SK-N-SH treated with all-trans-retinoic acid at 6 μM for 48 hours (cell line): ENCODE data around the gene MAP2K4.

ENCODE experiments used
- ARNTL ChIP-seq: fragments of 450-650 bp; formaldehyde crosslinking; IDR thresholded peaks from 2 replicates; pipeline ENCODE4 v1.5.0; 2020; ENCODE audit warnings: low read depth, mild to moderate bottlenecking, moderate library complexity, borderline replicate concordance
- CSDC2 ChIP-seq: fragments of 250-450 bp; sonication (Bioruptor Pico); IDR thresholded peaks from 2 replicates; pipeline ENCODE4 v1.5.0; 2020; ENCODE audit warnings: mild to moderate bottlenecking, moderate library complexity
- CSRNP3 ChIP-seq: fragments of 250-450 bp; sonication (Bioruptor Pico); IDR thresholded peaks from 2 replicates; pipeline ENCODE4 v1.5.1; 2021; ENCODE audit warnings: mild to moderate bottlenecking, moderate library complexity
- ESRRG ChIP-seq: fragments of 250-450 bp; sonication (Bioruptor Pico); IDR thresholded peaks from 2 replicates; pipeline ENCODE4 v1.6.1; 2021; ENCODE audit warnings: mild to moderate bottlenecking
- PATZ1 ChIP-seq: fragments of 250-450 bp; sonication (Bioruptor Pico); IDR thresholded peaks from 2 replicates; pipeline ENCODE4 v1.8.0; 2020; ENCODE audit warnings: mild to moderate bottlenecking, moderate library complexity, borderline replicate concordance
- SNAI2 ChIP-seq: fragments of 250-450 bp; sonication (Bioruptor Pico); IDR thresholded peaks from 2 replicates; pipeline ENCODE4 v1.5.0; 2020; ENCODE audit warnings: mild to moderate bottlenecking, moderate library complexity
- TCF4 ChIP-seq: fragments of 250-450 bp; sonication (Bioruptor Pico); IDR thresholded peaks from 2 replicates; pipeline ENCODE4 v1.8.0; 2021; ENCODE audit warnings: mild to moderate bottlenecking, moderate library complexity, borderline replicate concordance
- TOX ChIP-seq: fragments of 250-450 bp; sonication (Bioruptor Pico); IDR thresholded peaks from 2 replicates; pipeline ENCODE4 v1.8.0; 2021; ENCODE audit warnings: mild to moderate bottlenecking, moderate library complexity, borderline replicate concordance
- ZC3H10 ChIP-seq: fragments of 250-450 bp; sonication (Bioruptor Pico); IDR thresholded peaks from 2 replicates; pipeline ENCODE4 v1.5.1; 2021; ENCODE audit warnings: mild to moderate bottlenecking, moderate library complexity
- ZFP3 ChIP-seq: fragments of 250-450 bp; sonication (Bioruptor Pico); IDR thresholded peaks from 2 replicates; pipeline ENCODE4 v1.5.0; 2020; ENCODE audit warnings: mild to moderate bottlenecking, moderate library complexity
- ZFP30 ChIP-seq: fragments of 450-650 bp; formaldehyde crosslinking; IDR thresholded peaks from 2 replicates; pipeline ENCODE4 v1.5.0; 2022; ENCODE audit warnings: mild to moderate bottlenecking, moderate library complexity
- ZNF8 ChIP-seq: fragments of 450-650 bp; formaldehyde crosslinking; IDR thresholded peaks from 2 replicates; pipeline ENCODE4 v1.5.0; 2020; ENCODE audit warnings: mild to moderate bottlenecking, moderate library complexity
- TF ChIP-seq, protein P1 (sequence below): fragments of 250-450 bp; sonication (Bioruptor Pico); IDR thresholded peaks from 2 replicates; pipeline ENCODE4 v1.5.1; 2020; ENCODE audit warnings: low read depth, mild to moderate bottlenecking, moderate library complexity

- TF ChIP-seq ZFP30 = no peak
- no peak for TF ChIP-seq TCF4 (CRISPR knock-in tag)
- no peak for TF ChIP-seq ARNTL
- TF ChIP-seq CSRNP3 (CRISPR knock-in tag) = no peak
- no peak for TF ChIP-seq ZNF8
- TF ChIP-seq, protein P1, sequence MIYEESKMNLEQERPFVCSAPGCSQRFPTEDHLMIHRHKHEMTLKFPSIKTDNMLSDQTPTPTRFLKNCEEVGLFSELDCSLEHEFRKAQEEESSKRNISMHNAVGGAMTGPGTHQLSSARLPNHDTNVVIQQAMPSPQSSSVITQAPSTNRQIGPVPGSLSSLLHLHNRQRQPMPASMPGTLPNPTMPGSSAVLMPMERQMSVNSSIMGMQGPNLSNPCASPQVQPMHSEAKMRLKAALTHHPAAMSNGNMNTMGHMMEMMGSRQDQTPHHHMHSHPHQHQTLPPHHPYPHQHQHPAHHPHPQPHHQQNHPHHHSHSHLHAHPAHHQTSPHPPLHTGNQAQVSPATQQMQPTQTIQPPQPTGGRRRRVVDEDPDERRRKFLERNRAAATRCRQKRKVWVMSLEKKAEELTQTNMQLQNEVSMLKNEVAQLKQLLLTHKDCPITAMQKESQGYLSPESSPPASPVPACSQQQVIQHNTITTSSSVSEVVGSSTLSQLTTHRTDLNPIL (CRISPR knock-in tag) = no peak
- no peak for TF ChIP-seq CSDC2
- no peak for TF ChIP-seq TOX (CRISPR knock-in tag)
- TF ChIP-seq PATZ1 (CRISPR knock-in tag) = no peak
- TF ChIP-seq ESRRG (CRISPR knock-in tag) = no peak
- no peak for TF ChIP-seq ZFP3 (CRISPR knock-in tag)
- no peak for TF ChIP-seq SNAI2 (CRISPR knock-in tag)
- TF ChIP-seq ZC3H10 (CRISPR knock-in tag) = no peak
Measured at GRCh38 chr17:12116143-12116542, 95.5 kb downstream of the MAP2K4 start.
